HL-60 (cell line): ENCODE results near the gene ACSS3.

ENCODE experiments used
- POLR2AphosphoS5 ChIP-seq: IDR thresholded peaks from 2 replicates; pipeline ENCODE4 v1.6.1; 2012; ENCODE audit warnings: low read depth
- SPI1 ChIP-seq: IDR thresholded peaks from 2 replicates; pipeline ENCODE4 v1.6.1; 2012; ENCODE audit warnings: low read depth, mild to moderate bottlenecking, borderline replicate concordance
- TF ChIP-seq, protein P1 (sequence below): IDR thresholded peaks from one replicate; pipeline ENCODE4 v1.5.1; 2011; ENCODE audit warnings: low read length, control low read depth, inconsistent platforms; ENCODE audit not compliant: insufficient read depth
- TF ChIP-seq, protein P2 (sequence below): IDR thresholded peaks from 2 replicates; pipeline ENCODE4 v1.6.1; 2012; ENCODE audit warnings: low read depth; ENCODE audit not compliant: insufficient replicate concordance

DNA sequence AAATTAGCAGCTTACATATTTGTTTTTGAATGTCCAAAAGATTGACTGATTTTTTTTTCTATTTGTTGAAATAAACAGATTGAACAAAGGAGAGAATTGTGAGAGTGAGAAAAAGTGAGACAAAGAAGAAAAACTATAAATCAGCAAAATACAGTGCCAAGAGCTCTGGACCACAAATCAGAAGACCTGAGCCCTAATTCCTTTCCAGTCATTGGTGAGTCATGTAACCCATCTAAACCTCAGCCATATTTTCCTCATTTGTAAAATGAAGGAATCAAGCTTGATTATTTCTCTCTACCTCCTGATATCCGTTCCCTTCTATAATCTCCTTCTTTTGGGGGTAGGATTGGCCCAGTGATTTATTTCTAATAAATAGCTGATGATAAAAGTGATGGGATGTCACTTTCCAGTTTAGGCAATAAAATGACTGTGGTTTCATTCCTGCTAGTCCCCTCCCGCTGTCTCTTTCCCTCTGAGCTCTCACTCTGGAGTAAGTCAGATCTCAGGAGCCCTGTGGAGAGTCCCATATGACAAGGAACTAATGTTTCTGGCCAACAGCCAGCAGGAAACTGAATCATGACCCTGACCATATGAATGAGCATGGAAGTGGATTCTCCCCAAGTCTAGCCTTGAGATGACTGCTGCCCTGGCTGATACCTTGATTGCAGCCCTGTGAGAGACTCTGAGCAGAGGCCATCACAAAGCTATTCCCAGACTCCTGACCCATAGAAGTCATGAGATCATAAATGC is 218.9 kb downstream of the ACSS3 start:
- no peak for TF ChIP-seq POLR2AphosphoS5
- TF ChIP-seq, protein P1, sequence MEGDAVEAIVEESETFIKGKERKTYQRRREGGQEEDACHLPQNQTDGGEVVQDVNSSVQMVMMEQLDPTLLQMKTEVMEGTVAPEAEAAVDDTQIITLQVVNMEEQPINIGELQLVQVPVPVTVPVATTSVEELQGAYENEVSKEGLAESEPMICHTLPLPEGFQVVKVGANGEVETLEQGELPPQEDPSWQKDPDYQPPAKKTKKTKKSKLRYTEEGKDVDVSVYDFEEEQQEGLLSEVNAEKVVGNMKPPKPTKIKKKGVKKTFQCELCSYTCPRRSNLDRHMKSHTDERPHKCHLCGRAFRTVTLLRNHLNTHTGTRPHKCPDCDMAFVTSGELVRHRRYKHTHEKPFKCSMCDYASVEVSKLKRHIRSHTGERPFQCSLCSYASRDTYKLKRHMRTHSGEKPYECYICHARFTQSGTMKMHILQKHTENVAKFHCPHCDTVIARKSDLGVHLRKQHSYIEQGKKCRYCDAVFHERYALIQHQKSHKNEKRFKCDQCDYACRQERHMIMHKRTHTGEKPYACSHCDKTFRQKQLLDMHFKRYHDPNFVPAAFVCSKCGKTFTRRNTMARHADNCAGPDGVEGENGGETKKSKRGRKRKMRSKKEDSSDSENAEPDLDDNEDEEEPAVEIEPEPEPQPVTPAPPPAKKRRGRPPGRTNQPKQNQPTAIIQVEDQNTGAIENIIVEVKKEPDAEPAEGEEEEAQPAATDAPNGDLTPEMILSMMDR: no peak
- TF ChIP-seq SPI1: no peak
- TF ChIP-seq, protein P2, sequence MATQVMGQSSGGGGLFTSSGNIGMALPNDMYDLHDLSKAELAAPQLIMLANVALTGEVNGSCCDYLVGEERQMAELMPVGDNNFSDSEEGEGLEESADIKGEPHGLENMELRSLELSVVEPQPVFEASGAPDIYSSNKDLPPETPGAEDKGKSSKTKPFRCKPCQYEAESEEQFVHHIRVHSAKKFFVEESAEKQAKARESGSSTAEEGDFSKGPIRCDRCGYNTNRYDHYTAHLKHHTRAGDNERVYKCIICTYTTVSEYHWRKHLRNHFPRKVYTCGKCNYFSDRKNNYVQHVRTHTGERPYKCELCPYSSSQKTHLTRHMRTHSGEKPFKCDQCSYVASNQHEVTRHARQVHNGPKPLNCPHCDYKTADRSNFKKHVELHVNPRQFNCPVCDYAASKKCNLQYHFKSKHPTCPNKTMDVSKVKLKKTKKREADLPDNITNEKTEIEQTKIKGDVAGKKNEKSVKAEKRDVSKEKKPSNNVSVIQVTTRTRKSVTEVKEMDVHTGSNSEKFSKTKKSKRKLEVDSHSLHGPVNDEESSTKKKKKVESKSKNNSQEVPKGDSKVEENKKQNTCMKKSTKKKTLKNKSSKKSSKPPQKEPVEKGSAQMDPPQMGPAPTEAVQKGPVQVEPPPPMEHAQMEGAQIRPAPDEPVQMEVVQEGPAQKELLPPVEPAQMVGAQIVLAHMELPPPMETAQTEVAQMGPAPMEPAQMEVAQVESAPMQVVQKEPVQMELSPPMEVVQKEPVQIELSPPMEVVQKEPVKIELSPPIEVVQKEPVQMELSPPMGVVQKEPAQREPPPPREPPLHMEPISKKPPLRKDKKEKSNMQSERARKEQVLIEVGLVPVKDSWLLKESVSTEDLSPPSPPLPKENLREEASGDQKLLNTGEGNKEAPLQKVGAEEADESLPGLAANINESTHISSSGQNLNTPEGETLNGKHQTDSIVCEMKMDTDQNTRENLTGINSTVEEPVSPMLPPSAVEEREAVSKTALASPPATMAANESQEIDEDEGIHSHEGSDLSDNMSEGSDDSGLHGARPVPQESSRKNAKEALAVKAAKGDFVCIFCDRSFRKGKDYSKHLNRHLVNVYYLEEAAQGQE: no peak
